SJCRH30 (cell line): Measurements from ENCODE around the gene ROPN1B. TPM values are rescaled to one million over a fixed set of nuclear protein-coding genes. Genes with fewer than 3 reads are reported as not detected.
"Not testable (repeated sequence)": the region's sequence is repeated elsewhere in the genome, so short reads cannot be mapped to it uniquely, and the experiment has no call there.

Experiments used
- DNase-seq, 2 experiments: peaks; one replicate each; pipeline ENCODE4 v3.0.0-alpha.2; 2015 to 2020
- H3K27ac ChIP-seq: fragments of 250-450 bp; sonication (Bioruptor Pico); 2 replicates; pipeline ENCODE4 v1.5.1; 2020; ENCODE audit warnings: mild to moderate bottlenecking, moderate library complexity
- H3K27me3 ChIP-seq: fragments of 250-450 bp; sonication (Bioruptor Pico); 2 replicates; pipeline ENCODE4 v1.5.1; 2020; ENCODE audit warnings: mild to moderate bottlenecking, moderate library complexity
- H3K36me3 ChIP-seq: fragments of 250-450 bp; sonication (Bioruptor Pico); 2 replicates; pipeline ENCODE4 v1.5.1; 2020; ENCODE audit warnings: mild to moderate bottlenecking, moderate library complexity
- H3K4me1 ChIP-seq: fragments of 250-450 bp; sonication (Bioruptor Pico); 2 replicates; pipeline ENCODE4 v1.5.1; 2020; ENCODE audit warnings: mild to moderate bottlenecking, moderate library complexity
- H3K4me3 ChIP-seq: fragments of 250-450 bp; sonication (Bioruptor Pico); 2 replicates; pipeline ENCODE4 v1.5.1; 2020; ENCODE audit warnings: mild to moderate bottlenecking, moderate library complexity
- H3K9me3 ChIP-seq: fragments of 250-450 bp; sonication (Bioruptor Pico); replicated peaks from 2 replicates; pipeline ENCODE4 v1.5.1; 2020; ENCODE audit warnings: mild to moderate bottlenecking, moderate library complexity
- total RNA-seq: library from RNA; depleted of rRNA; stranded (reverse); fragments of >200 nt; shearing (Covaris generic); gene quantifications from 2 replicates; pipeline ENCODE4 v1.2.3, GENCODE V29; 2014; rRNA removed

ROPN1B gene
- not detected in 2 replicates for total RNA-seq

DNA sequence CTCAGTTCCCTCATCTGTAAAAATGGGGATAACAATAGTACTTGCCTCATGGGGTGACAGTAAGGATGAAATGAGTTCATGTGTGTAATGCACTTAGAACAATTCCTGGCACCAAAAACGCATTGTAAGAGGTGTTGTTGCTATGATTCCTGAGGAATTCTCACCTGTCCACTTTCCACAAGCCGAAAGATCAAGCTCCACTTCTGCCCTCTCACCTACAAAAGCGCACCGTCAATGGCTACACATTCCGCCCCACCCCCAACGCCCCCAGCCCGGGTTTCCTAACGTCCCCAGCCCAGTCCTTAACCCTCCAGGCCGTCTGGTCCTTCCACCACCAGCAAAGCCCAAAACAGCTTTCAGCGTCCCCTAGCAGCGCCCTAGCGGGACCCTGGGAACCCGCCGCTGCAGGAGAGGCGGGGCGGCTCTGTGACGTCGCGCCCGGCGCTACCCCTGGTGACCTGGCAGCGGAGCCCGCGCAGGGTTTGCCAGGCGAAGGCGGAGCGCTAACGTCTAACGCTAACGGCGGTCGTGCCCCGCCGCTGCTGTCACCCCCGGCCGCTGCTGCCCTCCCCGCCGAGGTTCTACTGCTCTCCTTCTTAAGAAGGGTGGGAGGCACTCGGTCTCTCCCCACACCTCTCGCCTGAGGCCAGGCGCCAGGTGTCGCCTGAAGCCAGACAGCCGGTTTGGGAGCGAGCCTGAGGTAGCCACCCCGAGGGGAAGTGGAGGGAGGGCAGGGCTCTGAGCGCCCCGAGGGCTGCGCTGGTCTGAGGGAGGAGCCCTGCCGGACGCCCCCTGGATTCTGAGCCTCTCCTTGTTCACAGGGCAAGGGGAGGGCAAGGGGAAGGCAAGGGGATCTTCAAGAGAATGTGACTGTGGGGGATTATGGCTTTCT lies at the start of gene ROPN1B:
TSS of gene ROPN1B (plus strand) at position 478 of the 892 bp plus-strand sequence. CDS start 2,877 bp downstream, outside the sequence.
- DNase-seq, H3K36me3 ChIP-seq, H3K27ac ChIP-seq, H3K4me1 ChIP-seq, H3K4me3 ChIP-seq, H3K27me3 ChIP-seq, H3K9me3 ChIP-seq: not testable (repeated sequence)

DNA sequence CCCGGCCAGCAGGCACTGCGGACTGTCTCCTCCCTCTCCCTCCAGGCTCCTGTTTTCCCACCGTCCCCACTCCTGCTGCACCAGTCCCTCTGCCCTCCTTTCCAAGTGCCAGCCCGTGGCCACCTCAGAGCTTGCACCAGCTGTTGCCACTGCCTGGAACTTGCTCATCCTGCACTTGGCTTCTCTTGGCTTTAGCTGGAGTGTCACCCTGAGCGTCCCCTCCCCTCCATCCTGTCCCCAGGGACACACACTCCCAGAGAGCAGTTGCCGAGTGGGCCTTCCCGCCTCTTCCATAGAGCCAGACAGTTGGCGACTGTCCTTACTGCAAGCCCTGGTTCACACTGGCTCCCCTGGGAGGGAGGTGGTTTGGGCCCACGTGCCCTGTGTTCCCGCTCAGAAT lies 48.8 kb upstream of the ROPN1B start:
- not testable (repeated sequence) for DNase-seq

GRCh38 chr3:125920751-125921279 lies 48.2 kb upstream of the ROPN1B start:
- not testable (repeated sequence) for H3K9me3 ChIP-seq, H3K27me3 ChIP-seq, H3K36me3 ChIP-seq, H3K27ac ChIP-seq, H3K4me3 ChIP-seq
- peak; percentile 54 for DNase-seq
- peaks cover 17% of the 10 kb centered on the region for H3K4me1 ChIP-seq

More for the DNA sequence above, 48.8 kb upstream of the ROPN1B start:
- H3K4me1 ChIP-seq, result peaks cover 17% of the 10 kb centered on the region
- not testable (repeated sequence) for H3K27me3 ChIP-seq, H3K36me3 ChIP-seq, H3K27ac ChIP-seq, H3K9me3 ChIP-seq, H3K4me3 ChIP-seq

DNA sequence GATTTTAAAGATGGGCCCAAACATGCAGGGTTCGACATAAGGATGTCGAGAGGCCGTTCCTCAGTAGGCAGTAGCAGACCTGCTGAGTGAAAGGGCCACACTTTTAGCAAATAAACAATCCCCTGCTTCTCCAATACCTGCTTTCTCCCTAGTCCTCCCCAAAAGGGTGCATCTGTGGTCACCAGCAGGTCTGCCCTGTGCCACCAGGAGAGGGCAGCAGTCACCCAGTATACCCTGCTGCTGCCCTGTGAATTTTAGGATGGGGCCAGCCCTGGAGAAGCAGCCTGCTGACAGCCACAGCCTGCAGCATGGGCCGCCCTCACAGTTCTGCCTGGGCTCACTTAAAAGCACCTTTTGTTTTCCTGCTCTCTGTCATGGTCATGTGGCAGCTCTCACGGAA lies 47.3 kb upstream of the ROPN1B start:
- not testable (repeated sequence) for H3K36me3 ChIP-seq, H3K4me3 ChIP-seq, H3K9me3 ChIP-seq, H3K27me3 ChIP-seq, H3K27ac ChIP-seq
- H3K4me1 ChIP-seq, result peaks cover 17% of the 10 kb centered on the region
- DNase-seq, result peak; percentile 70 to 71

GRCh38 chr3:125923324-125924115 lies 45.5 kb upstream of the ROPN1B start:
- not testable (repeated sequence) for H3K27me3 ChIP-seq, DNase-seq, H3K36me3 ChIP-seq, H3K4me3 ChIP-seq, H3K9me3 ChIP-seq, H3K27ac ChIP-seq
- peaks cover 15% of the 10 kb centered on the region for H3K4me1 ChIP-seq

- not testable (repeated sequence) for H3K4me3 ChIP-seq, H3K27me3 ChIP-seq, H3K36me3 ChIP-seq, DNase-seq, H3K9me3 ChIP-seq, H3K27ac ChIP-seq
- peaks cover 12% of the 10 kb centered on the region for H3K4me1 ChIP-seq
These were observed 44.7 kb upstream of the ROPN1B start for GRCh38 chr3:125924276-125924675.

- not testable (repeated sequence) for H3K27ac ChIP-seq, H3K4me3 ChIP-seq, H3K9me3 ChIP-seq, H3K4me1 ChIP-seq, H3K27me3 ChIP-seq, H3K36me3 ChIP-seq, DNase-seq
These were observed 43.3 kb upstream of the ROPN1B start for GRCh38 chr3:125925727-125926126.

DNA sequence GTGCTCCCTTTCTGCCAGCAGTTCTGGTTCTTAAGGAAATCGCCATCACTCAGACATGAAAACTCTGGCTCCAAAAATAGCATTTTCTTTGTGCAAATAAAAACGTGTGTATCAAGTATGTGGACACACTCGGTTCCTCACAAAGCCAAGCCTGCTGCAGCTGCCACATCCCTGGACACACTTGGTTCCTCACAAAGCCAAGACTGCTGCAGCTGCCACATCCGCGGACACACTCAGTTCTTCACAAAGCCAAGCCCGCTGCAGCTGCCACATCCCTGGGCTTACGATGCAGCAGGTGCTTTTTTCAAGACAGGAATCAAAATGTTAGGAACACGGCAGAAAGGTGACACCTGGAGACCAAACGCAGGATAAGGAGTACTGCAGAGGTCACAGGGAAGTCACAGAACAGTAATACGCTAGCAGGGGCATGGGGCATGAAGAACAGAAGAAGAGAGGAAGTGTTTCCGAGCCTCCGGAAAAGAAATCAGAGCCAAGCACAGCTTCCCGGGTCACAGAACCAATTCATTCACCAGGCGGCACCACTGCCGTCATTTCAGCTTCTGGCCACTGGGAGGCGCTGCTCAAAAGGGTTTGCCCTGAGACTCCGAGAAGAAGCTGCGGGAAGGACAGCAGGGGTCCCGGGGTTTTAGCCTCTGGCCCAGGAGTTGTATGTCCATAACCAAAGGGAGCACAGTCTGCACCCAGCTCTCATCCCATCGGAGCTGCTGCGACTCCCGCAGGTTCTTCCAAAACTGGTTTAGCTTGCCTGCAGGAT lies 40.0 kb upstream of the ROPN1B start:
- H3K27ac ChIP-seq, result peak overlapping the region; percentile 64
- peak overlapping the region; percentile 29 for H3K4me3 ChIP-seq
- not testable (repeated sequence) for H3K27me3 ChIP-seq, H3K4me1 ChIP-seq, H3K36me3 ChIP-seq, H3K9me3 ChIP-seq
- DNase-seq, result peak; percentile 75 to 84

- not testable (repeated sequence) for H3K4me1 ChIP-seq, H3K36me3 ChIP-seq, H3K9me3 ChIP-seq, H3K27me3 ChIP-seq, H3K27ac ChIP-seq, H3K4me3 ChIP-seq, DNase-seq
These were observed 39.2 kb upstream of the ROPN1B start for GRCh38 chr3:125929765-125930164.

- not testable (repeated sequence) for H3K9me3 ChIP-seq, H3K27ac ChIP-seq, H3K36me3 ChIP-seq, H3K4me3 ChIP-seq, H3K27me3 ChIP-seq, H3K4me1 ChIP-seq, DNase-seq
These were observed 37.6 kb upstream of the ROPN1B start for GRCh38 chr3:125931355-125931880.

DNA sequence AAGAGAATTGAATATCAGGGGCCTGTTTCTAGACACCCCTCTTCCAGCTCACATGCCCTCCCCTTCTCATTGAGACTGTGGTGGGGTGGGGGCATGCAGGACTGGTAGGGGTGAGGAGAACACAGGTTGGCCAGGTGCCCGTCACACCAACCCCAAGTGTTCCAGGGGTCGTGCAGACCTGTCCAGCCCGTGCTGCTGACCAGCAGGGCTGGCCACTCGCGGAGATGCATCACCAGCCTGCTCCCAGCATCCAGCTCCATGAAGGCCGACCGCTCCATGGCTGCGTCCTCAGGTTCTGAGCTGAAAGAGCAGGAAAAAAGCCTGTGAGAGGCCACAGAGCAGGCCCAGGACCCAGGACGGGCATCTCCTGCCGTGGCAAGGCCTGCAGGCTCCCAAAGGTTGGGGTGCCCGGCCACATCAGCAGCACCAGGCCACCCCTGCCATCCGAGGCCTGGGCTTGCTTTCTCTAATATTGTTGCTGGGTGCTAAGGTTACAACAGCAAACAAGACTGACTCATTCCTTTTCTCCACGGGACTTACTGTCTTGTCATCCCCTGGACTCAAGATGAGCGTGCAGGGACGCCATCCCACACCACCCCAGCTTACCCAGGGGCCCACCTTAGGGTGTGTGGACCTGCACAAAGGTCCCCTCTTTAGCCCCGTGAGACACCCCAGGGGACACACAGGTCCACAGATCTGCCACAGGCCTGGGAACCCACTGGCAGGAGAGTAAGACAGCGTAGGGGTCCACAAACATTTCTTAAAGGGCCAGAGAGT lies 35.4 kb upstream of the ROPN1B start:
- H3K4me3 ChIP-seq, result not testable (repeated sequence)

GRCh38 chr3:125935252-125935874 lies 33.6 kb upstream of the ROPN1B start:
- not testable (repeated sequence) for H3K27ac ChIP-seq, H3K27me3 ChIP-seq, H3K4me1 ChIP-seq, H3K9me3 ChIP-seq, H3K36me3 ChIP-seq
- H3K4me3 ChIP-seq, result 0 out of 2 replicates have a peak overlapping the region, but pooled peaks have one; percentile 11
- peak in 1 of 2 experiments; percentile 30 for DNase-seq

More for the DNA sequence above, 35.4 kb upstream of the ROPN1B start:
- not testable (repeated sequence) for H3K27ac ChIP-seq, H3K36me3 ChIP-seq, H3K9me3 ChIP-seq, H3K27me3 ChIP-seq, DNase-seq, H3K4me1 ChIP-seq

DNA sequence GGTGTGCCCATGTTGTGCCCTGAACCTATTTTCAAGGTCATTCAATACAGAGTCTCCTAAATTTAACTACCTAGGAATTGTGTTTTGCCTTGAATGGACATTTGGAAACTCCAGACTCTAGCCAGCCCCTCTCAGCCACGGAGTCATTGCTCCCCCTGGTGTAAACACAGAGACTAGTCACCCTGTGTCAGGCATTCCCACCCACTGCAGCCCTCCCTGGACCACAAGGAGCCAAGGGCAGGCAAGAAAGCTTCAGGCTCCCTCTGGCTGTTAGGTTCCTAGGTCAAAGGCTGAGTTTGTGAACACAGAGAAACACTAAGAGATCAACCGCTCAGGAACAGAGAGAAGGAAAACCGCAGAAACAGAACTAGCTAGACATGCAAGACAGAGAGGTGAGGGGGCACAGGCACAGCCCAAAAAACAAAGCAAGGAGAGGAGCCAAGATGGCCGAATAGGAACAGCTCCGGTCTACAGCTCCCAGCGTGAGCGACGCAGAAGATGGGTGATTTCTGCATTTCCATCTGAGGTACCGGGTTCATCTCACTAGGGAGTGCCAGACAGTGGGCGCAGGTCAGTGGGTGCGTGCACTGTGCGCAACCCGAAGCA lies 32.7 kb upstream of the ROPN1B start:
- DNase-seq, result peak; percentile 49 to 57
- H3K36me3 ChIP-seq, result not testable (repeated sequence)

More for the DNA sequence above, 32.7 kb upstream of the ROPN1B start:
- H3K27ac ChIP-seq, H3K4me1 ChIP-seq, H3K27me3 ChIP-seq, H3K9me3 ChIP-seq, H3K4me3 ChIP-seq: not testable (repeated sequence)
